ENCODE measurements around the gene RPS27L.

RPS27L gene

DNA sequence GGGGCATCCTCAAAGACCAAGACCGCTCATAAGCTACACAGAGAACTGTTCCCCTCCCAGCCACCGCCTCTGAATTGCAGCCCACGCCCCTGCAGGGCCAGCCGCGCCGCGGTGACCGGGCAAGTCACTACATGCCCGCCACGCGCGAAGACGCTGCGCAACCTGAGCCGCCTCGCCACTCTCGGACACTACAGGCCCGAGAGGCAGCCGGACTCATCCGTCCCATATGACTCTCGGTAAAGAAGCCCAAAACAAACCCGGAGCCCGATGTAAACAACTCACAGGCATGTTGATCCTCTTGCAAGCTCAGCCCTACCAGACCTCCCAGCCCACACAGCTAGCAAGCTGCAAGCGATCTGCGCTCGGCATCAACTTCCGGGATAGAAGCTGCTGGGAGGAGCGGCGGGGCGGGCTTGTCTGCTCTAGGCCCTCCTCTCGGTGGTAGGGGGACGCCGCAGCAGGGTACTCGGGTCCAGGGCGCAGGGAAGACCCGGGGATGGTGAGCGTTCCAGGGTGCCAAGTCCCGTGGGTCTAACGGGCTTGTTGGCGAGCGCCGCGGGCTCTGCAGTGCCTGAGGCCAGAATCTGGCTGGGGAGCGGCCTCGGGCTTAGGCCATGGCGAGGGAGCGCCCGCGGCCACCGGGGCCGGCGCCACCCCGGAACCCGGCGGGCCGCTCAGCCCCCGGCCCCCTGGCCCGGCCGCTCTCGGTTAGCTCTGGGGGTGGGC, at the start of gene RPS27L (continued):
- TF ChIP-seq ZNF423 (tag by site-specific recombination; IDR thresholded peaks at IDR 0.05) (peak; percentile 96), ZXDB (tag by site-specific recombination; IDR thresholded peaks at IDR 0.05) (peak; percentile 97), ZNF521 (tag by site-specific recombination; IDR thresholded peaks at IDR 0.05) (no peak), PRDM4 (tag by site-specific recombination; IDR thresholded peaks at IDR 0.05) (peak; percentile 10; the same call in 1 of the 2 replicates), ZNF624 (tag by site-specific recombination; IDR thresholded peaks at IDR 0.05) (no peak), ZNF24 (tag by site-specific recombination; IDR thresholded peaks at IDR 0.05) (peak; percentile 75; the same call in 1 of the 2 replicates), KLF9 (tag by site-specific recombination; IDR thresholded peaks at IDR 0.05; ENCODE audit: low read depth) (peak; percentile 75), TRIM28 (IDR thresholded peaks at IDR 0.05; ENCODE audit: borderline replicate concordance, low read length) (peak; percentile 77; the same call in 1 of the 2 replicates), ZNF10 (tag by site-specific recombination; IDR thresholded peaks at IDR 0.05) (no peak), SP7 (tag by site-specific recombination; IDR thresholded peaks at IDR 0.05) (peak; percentile 89), ZNF404 (tag by site-specific recombination; IDR thresholded peaks at IDR 0.05) (no peak), ZNF324 (tag by site-specific recombination; IDR thresholded peaks at IDR 0.05) (peak; percentile 69; the same call in 1 of the 2 replicates), ZNF660 (tag by site-specific recombination; IDR thresholded peaks at IDR 0.05) (peak; percentile 78), ZNF776 (tag by site-specific recombination; IDR thresholded peaks at IDR 0.05; ENCODE audit: borderline replicate concordance) (no peak), ZEB2 (tag by site-specific recombination; IDR thresholded peaks at IDR 0.05) (peak; percentile 86), ZNF155 (tag by site-specific recombination; IDR thresholded peaks at IDR 0.05) (no peak), BCL11B (tag by site-specific recombination; IDR thresholded peaks at IDR 0.05; ENCODE audit: low read depth) (no peak), ZNF747 (tag by site-specific recombination; IDR thresholded peaks at IDR 0.05) (no peak), ZNF501 (tag by site-specific recombination; IDR thresholded peaks at IDR 0.05) (peak; percentile 90), ZNF629 (tag by site-specific recombination; IDR thresholded peaks at IDR 0.05) (peak; percentile 75), SCRT1 (tag by site-specific recombination; IDR thresholded peaks at IDR 0.05; ENCODE audit: borderline replicate concordance) (no peak), INSM2 (tag by site-specific recombination; IDR thresholded peaks at IDR 0.05) (peak; percentile 60), ZNF670 (tag by site-specific recombination; IDR thresholded peaks at IDR 0.05; ENCODE audit: low read depth) (no peak), ZNF426 (tag by site-specific recombination; IDR thresholded peaks at IDR 0.05) (no peak), ZFP41 (tag by site-specific recombination; IDR thresholded peaks at IDR 0.05; ENCODE audit: borderline replicate concordance) (no peak), ZNF510 (tag by site-specific recombination; IDR thresholded peaks at IDR 0.05; ENCODE audit: insufficient replicate concordance) (no peak), ZNF184 (tag by site-specific recombination; IDR thresholded peaks at IDR 0.05) (no peak), ZNF561 (tag by site-specific recombination; IDR thresholded peaks at IDR 0.05; ENCODE audit: borderline replicate concordance) (peak; percentile 81; the same call in 1 of the 2 replicates)
- TF ChIP-seq, protein P1, sequence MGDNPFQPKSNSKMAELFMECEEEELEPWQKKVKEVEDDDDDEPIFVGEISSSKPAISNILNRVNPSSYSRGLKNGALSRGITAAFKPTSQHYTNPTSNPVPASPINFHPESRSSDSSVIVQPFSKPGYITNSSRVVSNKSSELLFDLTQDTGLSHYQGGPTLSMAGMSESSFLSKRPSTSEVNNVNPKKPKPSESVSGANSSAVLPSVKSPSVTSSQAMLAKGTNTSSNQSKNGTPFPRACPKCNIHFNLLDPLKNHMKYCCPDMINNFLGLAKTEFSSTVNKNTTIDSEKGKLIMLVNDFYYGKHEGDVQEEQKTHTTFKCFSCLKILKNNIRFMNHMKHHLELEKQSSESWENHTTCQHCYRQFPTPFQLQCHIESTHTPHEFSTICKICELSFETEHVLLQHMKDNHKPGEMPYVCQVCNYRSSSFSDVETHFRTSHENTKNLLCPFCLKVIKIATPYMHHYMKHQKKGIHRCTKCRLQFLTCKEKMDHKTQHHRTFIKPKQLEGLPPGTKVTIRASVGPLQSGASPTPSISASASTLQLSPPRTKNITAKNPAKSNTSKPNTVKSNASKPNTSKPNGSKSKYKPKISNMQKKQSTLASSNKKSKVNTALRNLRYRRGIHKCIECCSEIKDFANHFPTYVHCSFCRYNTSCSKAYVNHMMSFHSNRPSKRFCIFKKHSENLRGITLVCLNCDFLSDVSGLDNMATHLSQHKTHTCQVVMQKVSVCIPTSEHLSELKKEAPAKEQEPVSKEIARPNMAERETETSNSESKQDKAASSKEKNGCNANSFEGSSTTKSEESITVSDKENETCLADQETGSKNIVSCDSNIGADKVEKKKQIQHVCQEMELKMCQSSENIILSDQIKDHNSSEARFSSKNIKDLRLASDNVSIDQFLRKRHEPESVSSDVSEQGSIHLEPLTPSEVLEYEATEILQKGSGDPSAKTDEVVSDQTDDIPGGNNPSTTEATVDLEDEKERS (tag by site-specific recombination; IDR thresholded peaks at IDR 0.05), result no peak
- TF ChIP-seq, protein P2, sequence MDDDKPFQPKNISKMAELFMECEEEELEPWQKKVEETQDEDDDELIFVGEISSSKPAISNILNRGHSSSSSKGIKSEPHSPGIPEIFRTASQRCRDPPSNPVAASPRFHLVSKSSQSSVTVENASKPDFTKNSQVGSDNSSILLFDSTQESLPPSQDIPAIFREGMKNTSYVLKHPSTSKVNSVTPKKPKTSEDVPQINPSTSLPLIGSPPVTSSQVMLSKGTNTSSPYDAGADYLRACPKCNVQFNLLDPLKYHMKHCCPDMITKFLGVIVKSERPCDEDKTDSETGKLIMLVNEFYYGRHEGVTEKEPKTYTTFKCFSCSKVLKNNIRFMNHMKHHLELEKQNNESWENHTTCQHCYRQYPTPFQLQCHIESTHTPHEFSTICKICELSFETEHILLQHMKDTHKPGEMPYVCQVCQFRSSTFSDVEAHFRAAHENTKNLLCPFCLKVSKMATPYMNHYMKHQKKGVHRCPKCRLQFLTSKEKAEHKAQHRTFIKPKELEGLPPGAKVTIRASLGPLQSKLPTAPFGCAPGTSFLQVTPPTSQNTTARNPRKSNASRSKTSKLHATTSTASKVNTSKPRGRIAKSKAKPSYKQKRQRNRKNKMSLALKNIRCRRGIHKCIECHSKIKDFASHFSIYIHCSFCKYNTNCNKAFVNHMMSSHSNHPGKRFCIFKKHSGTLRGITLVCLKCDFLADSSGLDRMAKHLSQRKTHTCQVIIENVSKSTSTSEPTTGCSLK (tag by site-specific recombination; IDR thresholded peaks at IDR 0.05), result no peak

Data from HEK293 (cell line).